D721Med (cell line): ENCODE results near the gene RHOH.

ENCODE experiments used
- DNase-seq: peaks from one replicate; pipeline ENCODE4 v3.0.0; 2011; ENCODE audit warnings: low spot score; ENCODE audit not compliant: insufficient read length
- FAIRE-seq: peaks from 2 replicates; lab custom pipeline; 2011; peaks lifted over from hg19 to GRCh38; lab: Jason Lieb, UNC
- TF ChIP-seq, protein P1 (sequence below): IDR thresholded peaks from 2 replicates; pipeline ENCODE4 v1.5.1; 2012; ENCODE audit warnings: mild to moderate bottlenecking, control low read depth; ENCODE audit not compliant: insufficient read depth; ENCODE audit errors: missing control alignments

Gene RHOH

DNA sequence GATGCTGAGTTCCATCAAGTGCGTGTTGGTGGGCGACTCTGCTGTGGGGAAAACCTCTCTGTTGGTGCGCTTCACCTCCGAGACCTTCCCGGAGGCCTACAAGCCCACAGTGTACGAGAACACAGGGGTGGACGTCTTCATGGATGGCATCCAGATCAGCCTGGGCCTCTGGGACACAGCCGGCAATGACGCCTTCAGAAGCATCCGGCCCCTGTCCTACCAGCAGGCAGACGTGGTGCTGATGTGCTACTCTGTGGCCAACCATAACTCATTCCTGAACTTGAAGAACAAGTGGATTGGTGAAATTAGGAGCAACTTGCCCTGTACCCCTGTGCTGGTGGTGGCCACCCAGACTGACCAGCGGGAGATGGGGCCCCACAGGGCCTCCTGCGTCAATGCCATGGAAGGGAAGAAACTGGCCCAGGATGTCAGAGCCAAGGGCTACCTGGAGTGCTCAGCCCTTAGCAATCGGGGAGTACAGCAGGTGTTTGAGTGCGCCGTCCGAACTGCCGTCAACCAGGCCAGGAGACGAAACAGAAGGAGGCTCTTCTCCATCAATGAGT, 46.6 kb downstream of the RHOH start:
- DNase-seq (no peak), FAIRE-seq (no peak)
- TF ChIP-seq, protein P1, sequence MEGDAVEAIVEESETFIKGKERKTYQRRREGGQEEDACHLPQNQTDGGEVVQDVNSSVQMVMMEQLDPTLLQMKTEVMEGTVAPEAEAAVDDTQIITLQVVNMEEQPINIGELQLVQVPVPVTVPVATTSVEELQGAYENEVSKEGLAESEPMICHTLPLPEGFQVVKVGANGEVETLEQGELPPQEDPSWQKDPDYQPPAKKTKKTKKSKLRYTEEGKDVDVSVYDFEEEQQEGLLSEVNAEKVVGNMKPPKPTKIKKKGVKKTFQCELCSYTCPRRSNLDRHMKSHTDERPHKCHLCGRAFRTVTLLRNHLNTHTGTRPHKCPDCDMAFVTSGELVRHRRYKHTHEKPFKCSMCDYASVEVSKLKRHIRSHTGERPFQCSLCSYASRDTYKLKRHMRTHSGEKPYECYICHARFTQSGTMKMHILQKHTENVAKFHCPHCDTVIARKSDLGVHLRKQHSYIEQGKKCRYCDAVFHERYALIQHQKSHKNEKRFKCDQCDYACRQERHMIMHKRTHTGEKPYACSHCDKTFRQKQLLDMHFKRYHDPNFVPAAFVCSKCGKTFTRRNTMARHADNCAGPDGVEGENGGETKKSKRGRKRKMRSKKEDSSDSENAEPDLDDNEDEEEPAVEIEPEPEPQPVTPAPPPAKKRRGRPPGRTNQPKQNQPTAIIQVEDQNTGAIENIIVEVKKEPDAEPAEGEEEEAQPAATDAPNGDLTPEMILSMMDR = no peak

DNA sequence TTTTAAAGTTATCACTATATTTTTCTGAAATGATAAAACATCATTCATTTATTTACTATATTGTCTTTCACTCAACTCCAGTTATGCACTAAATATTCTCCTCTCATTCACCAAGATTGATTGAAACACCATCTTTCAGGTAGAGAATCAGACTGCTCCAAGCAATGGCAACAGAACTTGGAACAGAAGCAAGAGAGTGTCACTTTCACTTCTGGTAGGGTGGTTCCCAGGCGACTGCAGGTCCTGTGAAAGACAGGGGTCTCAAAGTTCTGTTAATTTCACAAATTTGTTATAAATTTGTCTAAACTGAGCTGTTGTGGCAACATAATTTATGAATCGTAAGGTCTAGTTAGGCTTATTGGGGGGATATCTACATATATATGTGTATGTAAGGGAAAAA, 47.8 kb downstream of the RHOH start:
- FAIRE-seq (no peak), DNase-seq (no peak)

DNA sequence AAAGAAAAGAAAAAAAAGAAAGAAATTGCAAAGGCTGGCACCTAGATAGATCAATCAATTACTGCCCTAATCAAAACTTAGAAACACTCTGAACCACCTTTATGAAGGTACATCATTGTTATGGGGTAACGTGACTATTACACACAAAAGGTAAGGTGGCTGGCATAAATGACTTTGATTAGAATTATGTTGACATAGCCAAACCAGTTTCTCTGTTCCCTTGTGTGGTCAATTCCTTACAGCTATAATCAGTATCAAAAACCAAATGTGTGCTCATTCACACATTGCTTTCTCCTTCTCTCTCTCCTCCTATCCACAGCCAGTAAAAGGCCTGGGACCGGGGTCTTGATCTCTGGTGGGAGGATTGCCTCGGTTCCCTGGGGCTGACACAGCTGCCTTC, 48.7 kb downstream of the RHOH start:
- DNase-seq (no peak), FAIRE-seq (no peak)
- TF ChIP-seq, protein P1 = no peak

More for the DNA sequence above, 47.8 kb downstream of the RHOH start:
- TF ChIP-seq, protein P1 = no peak

DNA sequence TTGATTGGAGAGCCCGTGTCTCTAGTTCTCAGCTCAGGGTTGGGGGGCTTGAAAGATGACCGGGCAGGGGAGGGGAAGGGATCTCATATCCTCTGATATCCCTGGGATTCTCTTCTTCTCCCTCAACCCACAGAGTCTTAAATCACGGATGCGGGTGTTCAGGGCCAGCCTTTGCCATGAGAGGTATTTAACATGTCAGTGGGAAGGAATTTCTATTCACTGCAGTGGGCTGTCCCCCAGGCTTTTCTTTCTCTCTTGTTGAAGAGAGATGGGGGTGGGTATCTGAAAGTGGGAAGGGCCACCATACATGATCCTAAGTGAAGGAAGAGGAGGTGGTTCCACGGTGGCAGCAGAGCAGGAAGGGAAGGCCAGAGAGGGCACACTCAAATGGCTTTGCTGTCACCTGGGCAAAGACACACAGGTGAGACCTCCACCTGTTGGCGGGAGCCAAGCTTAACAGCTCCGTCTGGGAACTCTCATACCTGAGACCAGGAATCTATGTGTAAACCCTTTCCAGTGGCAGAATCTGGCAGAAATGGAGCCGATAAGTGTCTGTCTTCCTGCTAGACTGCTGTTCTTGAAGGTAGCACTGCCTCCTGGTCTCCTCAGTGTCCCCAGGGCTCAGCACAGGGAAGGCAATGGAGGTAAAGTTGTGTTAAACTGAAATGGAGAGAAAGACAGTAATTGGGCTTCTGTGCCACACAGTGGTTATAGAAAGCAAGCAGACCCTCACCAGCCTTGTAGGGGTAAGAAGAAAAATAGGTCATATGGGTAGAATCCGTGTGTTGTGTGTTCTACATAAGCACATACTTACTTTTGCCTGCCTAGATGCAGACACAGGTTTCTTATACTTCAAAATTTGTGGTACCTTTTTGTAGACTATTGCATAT, 49.4 kb downstream of the RHOH start:
- DNase-seq (no peak), FAIRE-seq (no peak)
- TF ChIP-seq, protein P1 = no peak

DNA sequence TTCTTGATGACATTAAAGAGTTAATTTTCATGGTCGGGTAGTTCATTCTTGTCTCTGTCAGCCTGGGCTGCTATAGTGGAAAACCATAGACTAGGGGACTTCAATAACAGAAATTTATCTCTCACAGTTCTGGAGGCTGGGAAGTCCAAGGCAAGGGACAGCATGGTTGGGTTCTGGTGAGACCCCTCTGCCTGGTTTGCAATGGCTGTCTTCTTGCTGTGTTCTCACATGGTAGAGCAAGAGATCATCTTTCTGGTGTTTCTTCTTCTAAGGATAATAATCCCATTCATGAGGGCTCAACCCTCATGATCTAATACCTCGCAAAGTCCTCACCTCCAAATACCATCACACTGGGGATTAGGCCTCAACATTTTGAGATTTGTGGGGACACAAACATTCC, 50.1 kb downstream of the RHOH start:
- DNase-seq = no peak
- TF ChIP-seq, protein P1 = no peak
- FAIRE-seq = no peak

DNA sequence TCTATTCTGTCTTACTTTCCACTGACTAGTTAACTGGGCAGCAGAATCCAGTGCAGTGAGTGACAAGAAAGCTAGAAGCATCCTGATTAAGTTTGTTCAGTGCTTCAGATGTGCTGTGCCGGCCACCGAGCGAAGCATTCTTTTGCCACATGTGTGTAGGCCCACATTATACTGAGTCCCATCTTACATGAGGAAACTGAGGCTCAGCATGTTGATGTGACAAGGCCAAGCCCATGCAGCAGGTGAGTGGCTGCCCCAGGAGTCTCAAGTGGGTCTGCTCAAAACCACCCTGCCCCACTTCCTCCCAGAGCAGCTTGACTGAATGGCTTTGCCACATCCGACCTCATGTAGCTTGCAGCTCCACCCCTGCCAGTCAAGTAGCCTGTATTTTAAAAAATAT, 50.5 kb downstream of the RHOH start:
- DNase-seq (no peak), FAIRE-seq (no peak)
- TF ChIP-seq, protein P1 = no peak

DNA sequence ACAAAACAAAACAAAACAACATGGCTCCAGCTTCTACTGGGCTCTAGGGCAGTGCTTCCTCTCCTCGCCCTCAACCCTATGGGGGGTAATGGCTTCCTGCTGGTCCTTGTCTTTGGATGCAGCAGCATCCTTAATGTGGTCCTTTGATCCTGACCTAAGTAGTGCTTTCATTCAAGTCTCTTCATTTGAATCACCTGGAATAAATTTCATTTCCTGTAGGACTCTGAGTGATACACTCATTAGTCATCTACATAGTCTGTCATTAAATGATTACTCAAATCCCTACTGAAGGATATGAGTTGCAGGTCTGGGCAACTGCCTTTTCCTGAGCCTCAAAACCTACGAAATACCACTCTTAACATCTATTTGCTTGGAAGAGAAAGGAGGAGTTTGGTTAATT, 54.5 kb downstream of the RHOH start:
- no peak for FAIRE-seq

More for the DNA sequence above, 54.5 kb downstream of the RHOH start:
- TF ChIP-seq, protein P1 = no peak
- DNase-seq = no peak
